Umbilical cord (tissue), 2 donors: ENCODE measurements around the gene TNFRSF8. TPM values are rescaled to one million over a fixed set of nuclear protein-coding genes. Genes with fewer than 3 reads are reported as not detected.
A peak's percentile ranks its signal among the peaks of the same experiment; 100 is the strongest.

Experiments
- DNase-seq: peaks from one replicate; pipeline ENCODE4 v3.0.0-alpha.2; 2015; ENCODE audit warnings: low spot score
- total RNA-seq: library from RNA; depleted of rRNA; stranded (reverse); fragments of >200 nt; gene quantifications from one replicate; pipeline ENCODE4 v1.2.3, GENCODE V29; 2014; ENCODE audit warnings: low replicate concordance; ENCODE audit not compliant: insufficient read depth

Gene TNFRSF8
- total RNA-seq, 1 donor from 2014 or later = 0.24 TPM

DNA sequence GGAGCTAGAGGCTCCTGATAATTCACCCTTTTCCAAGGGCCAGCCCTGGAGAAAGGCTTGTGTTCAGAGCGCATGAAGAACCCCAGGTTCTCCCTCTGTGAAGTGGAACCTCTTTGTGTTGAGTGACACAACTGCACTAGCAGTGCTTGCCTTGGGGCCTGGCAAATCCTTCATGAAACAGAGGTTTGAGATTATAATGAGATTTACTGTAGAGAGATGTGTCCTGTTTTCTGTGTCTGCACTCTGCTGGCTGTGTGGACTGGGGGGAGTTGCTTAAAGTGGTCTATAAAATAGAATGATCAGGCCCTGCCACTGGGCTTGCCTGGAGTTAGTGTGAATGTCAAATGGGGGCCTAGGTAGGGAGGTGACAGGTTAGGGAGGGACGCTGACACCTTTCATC lies 92.2 kb downstream of the TNFRSF8 start:
- no peak for DNase-seq

DNA sequence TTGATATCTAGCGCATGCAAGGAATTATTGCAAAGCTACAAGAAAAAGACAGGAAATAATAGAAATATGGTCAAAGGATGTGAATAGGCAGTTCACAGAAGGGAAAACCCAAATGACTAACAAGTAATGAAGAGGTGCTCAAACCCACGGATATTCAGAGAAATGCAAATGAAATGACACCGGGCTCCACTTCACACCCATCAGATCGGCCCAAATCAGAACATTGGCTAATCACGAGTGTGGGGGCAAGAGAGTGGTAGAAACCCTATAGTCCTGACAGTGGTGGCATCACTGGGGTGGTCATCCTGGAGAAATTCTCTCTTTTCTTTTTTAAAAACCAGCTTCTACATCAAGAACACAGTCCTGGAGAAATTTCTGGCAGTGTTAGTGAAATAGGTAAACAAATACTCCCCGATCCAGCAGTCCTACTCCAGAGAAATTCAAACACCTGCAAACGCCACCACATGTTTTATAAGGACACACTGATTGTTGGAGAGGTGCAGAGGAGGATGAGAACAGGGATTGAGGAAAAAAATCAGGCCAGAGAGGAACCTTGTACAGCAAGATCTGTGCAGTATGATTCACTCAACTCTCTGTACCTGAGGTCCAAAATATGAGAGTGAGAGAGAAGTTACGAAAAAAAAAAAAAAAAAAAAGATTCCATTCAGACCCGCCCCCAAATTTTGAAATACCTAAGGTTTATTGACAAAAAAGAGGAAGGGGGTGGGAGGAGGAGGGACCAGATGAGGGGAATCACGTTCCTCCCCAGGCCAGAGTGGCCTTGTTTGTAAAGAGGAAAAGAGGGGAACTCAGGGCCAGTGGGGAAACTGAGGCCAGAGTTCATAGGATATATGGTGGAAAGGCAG lies 94.5 kb downstream of the TNFRSF8 start:
- DNase-seq = no peak

DNA sequence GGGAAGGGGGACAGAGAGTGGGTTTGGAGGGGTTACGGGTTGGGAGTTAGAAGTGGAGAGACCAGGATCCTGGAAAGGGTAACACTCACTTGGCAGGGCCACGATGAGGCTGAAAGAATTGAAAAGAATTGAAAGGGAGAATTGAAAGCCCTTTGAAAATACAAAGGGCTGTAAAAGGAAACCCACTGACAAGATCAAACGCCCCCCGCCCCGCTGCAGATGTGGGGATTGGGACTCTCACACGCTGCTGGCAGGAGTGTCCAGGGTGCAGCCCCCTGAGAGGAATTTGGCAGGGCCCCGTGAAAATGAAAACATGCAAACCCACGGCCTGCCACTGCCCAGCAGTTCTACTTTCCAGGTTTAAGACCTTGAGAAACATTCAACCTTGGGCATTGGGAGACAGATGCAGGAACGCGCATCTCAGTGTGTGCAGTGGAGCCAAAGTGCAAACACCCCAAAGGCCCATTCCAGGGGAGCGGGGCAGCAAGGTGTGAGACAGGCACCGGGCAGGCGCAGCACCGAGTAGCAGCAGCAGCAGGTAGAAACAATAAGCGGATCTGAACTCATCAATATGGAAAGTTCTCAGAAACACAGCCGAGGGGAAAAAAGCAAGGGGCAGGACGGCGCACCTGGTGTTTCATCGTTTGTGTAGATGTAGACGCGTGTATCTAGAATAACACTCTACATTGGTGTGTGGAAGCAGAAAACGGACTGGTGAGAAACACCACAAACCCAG lies 95.4 kb downstream of the TNFRSF8 start:
- no peak for DNase-seq

DNA sequence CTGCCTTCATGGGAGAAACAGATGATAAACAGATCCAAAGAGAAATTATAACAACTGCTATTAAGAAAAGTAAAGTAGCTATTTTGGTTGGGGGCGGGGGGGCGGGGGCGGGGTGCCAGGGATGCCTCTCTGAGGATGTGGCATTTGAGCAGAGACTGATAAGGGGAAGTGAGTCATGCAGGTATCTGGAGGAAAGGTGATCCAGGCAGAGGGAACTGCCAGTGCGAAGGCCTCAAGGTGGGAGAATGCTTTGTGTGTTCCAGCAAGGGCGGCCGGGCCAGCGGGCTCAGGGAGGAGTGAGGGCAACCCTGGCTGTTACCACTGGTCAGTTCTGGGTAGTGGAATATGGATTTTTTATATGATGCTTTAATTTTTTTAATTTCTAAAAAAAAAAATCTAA lies 96.7 kb downstream of the TNFRSF8 start:
- DNase-seq = no peak

DNA sequence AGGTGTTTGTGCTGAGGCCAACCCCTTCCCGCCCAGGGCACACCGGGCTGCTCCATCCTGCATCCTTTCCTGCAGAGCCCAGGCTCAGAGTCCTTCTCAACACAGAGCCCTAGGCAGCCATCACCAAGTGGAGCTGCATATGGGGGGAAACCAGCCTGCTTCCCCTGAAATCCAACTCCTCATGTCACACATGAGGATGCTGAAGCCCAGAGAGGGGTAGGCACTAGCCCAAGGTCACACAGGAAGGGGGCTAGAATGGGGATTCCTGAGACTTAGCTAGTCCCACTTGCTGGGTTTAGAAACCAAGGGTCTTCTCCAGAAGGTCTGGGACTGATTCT lies 98.2 kb downstream of the TNFRSF8 start:
- no peak for DNase-seq

DNA sequence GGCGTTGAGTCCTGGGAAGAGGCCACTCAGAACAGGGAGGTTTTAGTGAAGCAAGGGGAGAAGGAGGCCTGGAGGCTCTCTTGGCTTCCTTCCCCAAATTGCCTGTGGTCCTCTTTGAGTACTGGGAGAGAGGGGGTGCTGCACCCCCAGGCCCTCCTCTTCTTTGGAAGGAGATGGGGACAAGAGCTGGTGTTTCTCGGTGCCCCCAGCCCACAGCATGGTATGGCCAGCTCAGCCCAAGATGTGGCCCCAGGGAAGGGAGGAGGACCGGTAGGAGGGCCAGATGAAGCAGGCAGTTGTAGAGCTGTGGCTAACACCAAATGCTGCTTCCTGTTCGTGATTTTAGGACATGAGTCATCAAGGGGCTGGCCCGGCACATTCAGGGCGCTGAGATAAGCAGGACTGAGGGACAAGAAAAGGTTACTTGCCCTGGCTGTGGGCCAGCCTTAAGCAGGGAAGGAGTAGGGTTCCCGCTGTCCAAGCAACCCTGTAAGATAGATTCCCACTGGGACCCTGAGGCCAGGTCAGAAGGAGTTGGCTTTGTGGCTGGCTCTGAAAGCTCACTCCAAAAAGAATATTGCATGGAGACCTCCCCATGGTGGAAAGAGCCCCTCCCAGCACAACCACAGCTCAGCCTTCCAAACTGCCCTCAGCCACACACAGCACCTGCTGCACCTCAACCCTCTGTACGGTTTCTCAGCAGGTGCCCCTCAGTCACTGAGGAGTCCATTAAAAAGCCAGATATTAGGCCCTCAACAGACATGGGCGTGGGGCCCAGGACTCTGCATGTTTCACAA lies 98.8 kb downstream of the TNFRSF8 start:
- DNase-seq = peak; percentile 89

DNA sequence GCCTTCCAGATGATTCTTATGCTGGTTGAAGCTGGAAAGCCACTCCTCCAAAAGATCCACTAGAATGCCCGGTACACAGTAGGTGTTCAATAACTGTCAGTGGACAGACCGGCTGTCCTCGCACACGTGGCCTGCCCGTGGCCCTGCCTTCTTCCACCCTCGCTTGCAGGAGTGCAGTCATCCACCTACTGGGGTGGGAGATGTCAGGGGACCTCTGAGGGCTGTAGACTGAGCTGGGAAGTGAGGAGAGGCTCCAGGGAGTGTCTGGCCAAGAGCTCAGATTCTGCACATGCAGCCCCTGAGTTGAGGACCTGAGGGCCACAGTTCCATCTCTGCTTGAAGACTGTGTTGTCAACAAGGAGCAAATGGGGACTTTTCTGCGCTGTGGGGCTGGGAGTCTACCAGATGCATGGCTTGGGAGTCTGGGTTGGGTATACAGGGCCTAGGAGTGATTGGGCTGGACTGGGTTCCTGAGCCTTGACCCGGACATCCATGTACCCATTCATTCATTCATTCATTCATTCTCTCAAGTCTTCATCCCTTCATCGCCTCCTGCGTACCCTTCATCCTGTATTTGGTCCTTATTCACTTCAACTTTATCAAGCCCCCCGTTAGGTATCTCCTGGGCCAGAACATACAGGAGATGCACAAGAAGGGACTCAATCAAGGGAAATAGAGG lies 99.5 kb downstream of the TNFRSF8 start:
- no peak for DNase-seq

DNA sequence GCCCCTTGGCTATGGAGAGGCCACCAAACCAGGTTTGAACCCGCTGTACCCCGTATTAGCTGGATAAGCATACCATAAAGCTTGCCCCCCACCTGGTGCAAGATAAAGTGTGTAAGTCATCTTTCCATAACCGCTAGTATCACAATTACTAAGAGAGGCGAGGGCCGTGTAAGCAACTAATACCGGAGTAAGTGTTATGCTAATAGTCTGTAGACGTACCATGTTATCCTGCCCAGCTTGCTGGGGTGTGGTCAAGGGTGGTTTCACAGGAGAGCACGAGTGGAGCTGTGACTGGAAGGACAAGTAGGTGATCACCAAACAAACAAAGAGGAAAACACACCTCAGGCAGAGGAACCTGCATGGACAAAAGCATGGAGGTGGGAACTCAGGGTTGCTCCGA lies 100.1 kb downstream of the TNFRSF8 start:
- DNase-seq = no peak

DNA sequence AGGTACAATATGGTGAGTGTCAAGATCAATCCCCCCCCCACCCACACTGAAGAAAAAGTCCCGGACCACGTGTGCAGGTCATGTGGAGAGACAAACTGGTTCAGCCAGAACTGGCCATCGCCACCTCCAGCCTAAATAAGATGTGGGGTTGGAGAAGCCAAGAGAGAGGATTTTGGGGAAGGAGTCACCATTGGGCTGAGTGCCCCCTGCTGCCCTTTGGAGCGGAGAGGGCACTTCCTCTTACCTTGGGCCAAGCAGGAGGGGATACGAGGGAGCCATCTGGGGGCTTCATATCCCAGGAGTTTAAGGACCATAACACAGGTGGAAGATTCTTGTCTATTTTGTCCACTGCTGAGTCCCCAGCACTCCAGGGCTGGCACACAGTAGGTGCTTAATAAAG lies 101.1 kb downstream of the TNFRSF8 start:
- no peak for DNase-seq

DNA sequence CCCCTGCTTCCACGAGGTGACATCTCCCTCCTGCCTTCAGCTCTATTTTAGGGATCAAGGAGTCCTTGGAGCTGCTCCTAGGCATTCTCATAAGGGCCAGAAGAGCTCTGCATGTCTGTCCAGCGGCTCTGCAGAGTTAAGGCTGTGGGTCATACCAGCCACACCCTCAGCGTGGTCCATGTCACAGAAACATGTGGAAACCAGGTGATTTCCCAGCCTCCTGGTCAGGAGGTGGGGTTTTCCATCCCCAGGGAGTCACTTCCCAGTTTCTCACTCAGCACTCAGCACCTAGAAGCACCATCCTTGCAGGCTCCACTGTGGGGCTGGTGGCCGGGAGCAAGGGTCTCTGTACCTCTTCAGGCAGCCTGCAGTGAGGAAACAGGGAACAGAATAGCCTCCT lies 102.2 kb downstream of the TNFRSF8 start:
- no peak for DNase-seq

DNA sequence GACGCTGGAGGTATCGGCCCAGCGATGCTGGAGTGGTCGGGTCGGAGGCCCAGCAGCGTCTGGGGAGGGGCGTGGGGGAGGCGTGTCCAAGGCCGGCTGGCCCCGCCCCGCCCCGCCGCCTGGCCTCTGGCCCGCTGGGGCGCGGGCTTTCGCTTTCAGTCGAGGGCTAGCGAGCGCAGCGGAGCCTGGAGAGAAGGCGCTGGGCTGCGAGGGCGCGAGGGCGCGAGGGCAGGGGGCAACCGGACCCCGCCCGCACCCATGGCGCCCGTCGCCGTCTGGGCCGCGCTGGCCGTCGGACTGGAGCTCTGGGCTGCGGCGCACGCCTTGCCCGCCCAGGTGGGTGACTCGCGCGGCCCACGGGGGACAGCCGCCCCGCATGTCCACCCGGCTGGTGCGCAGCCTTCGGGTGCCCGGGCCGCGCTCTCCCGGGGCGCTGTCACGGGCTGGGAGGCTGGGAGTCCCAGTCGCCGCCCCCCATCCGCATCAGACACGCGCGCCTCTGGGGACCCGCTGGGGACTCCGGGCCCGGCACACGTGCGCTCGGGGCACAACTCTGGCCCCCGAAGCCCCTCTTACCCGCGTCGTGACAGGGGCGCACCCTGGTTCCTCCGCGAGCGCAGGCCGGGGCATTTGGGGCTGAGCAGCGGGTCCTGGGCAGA lies 103.9 kb downstream of the TNFRSF8 start, which contains the start of gene TNFRSF1B:
TSS of gene TNFRSF1B (plus strand) at position 158 of the 659 bp plus-strand sequence. CDS start at position 259, 101 bp downstream.
- no peak for DNase-seq

DNA sequence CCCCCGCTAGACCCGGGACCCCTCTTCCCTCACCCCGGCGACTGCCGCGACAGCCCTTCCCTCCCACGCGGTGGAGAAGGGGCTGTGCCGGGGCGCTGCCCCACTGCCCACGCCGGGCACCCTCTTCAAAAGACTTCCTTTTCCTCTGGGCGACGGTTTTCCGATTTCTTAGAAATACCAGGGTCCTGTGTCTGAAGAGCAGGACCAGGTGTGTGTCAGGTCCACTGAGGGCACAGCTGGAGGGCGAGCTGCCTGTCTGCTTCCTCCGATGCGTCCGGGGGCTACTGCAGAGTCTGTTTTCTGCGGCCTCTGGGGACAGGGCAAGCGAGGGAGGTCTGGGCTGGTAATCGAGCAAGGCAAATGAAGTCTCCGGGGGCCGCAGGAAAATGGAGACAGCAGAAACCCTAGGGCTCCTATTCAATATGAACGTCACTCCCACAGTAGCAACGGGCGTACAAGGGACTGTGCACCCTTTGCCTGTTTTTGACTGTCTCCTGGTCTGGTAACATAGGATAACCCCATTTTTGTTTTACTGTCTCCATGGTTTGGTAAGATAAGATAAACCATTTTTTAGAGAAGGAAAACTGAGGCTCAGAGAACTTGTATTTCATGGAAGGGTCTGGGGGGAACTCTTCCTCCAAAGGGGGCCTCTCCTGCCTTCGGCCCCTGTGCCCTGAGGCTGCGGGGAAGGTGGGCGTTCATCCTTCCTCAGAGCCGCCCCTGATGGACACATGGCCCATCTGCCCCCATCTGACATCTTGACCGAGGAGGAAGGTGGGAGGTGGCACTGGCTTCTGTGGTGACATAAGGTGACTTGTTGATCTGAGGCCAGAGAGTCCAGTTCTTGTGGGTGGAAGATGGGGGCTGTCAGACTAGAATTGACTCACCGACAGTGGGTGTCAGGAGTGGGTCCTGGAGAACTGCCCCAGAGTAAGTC lies 104.7 kb downstream of the TNFRSF8 start:
- DNase-seq = no peak

DNA sequence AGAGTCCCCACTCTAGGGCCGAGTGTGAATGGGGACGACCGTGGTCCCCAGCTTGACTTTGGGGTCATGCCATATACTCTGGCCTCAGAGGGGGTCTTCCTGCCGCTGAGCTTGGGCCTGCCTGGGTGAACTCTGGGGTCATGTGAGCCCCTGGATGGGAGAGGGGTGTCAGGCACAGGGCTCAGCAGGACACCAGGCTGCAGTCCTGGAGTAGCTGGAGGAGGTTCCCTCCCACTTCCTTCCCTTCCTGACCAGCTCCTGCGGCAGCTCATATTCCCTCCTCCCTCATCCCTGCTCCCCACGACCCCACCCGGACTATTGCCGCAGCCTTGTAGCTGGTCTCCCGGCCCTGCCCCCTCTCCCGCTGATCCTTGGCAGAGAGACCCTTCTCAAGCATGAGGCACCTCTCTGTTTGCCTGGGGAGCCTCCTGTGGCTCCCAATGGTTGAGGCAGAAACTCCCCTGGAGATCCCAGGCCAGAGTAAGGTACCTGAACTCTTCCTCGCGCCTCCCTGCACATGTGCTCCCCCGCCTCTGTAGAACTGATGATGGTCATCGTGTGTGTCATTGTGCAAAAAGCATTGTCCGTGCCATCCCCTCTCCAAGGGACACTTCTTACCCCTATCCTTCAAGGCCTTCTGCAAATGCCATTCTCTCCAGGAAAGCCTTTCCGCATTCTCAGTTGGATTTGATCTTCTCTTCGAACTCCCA lies 105.5 kb downstream of the TNFRSF8 start:
- DNase-seq = no peak

DNA sequence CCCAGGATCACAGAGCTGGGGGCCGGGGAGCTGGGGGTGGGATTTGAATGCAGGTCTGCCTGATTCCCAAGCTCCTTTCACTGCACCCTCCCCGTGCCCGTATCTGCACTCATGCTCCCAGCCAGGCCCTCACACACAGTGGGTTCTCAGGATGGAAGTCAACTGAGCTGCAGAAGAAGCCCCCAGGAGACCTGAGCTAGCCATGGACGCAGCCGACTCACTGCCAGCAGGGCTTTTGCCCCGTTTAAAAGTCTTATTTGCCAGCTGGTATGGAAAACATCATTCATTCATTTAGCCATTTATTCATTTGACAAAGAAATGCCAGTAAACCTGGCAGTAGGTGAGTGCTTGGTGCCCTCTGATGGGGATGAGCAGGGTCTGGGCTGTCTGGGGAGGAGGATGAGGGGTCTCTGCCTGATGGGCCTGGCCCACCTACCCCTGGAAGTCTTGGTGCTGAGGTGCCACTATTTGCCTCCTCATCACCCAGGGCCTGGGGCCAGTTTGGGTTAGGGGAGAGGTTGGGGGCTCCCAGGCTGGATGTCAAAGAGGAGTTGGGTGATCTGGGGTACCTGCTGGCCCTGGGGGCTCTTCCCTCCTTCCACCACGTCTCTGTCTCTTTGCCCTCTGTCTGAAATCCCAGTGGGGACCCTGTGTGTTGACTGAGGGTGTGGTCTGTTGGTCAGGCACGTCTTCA lies 106.5 kb downstream of the TNFRSF8 start:
- DNase-seq = no peak

DNA sequence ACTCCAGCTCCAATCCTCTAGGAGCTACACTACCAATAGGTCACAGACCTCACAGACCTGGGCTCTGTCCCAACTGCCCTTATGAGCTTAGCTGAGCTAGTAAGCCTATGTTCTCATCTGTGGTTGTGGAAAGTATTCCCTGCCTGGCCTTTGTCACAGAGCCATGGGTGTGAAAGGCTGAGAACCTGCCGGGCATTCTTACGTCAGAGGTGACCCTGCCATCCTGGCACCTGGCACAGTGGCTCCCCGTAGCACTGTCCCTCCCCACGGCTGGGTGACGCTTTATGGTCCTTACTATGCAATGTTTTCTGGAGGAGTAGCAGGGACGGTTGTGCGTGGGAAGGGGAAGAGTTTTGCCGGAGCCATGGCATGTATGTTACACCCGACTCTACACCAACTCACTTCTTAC lies 107.2 kb downstream of the TNFRSF8 start:
- DNase-seq = no peak

DNA sequence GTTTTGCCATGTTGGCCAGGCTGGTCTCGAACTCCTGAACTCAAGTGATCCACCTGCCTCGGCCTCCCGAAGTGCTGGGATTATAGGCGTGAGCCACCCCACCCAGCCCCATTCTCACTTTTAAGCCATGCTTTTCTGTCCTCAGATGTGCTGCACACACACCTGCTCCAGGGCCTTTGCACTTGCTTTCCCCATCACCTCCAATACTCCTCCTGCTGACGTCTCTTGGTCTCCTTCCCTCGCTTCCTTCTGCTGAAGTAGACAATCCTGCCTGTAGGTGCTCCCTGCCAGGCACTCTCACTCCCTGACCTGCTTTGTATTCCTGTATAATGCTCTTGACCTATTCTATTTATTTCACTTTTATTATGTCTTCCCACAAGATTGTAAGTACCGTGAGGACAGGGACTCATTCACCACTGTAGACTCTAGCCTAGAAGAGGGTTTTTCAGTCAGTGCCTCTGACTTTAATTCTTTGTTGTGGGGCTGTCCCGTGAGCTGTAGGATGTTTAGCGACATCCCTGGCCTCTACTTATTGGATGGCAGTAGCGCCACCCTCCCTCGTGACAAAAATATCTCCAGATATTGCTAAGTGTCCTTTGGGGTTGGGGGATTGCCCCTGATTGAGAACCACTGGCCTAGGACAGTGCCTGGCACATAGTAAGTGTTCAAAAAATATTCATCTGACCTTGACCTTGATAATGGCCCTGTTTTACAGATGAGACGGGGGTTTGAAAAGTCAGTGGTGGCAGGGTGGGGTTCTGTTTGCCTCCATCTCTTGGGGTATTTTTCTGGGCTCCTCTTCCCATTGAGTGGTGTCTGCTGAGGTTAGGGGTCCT lies 108.3 kb downstream of the TNFRSF8 start:
- no peak for DNase-seq

DNA sequence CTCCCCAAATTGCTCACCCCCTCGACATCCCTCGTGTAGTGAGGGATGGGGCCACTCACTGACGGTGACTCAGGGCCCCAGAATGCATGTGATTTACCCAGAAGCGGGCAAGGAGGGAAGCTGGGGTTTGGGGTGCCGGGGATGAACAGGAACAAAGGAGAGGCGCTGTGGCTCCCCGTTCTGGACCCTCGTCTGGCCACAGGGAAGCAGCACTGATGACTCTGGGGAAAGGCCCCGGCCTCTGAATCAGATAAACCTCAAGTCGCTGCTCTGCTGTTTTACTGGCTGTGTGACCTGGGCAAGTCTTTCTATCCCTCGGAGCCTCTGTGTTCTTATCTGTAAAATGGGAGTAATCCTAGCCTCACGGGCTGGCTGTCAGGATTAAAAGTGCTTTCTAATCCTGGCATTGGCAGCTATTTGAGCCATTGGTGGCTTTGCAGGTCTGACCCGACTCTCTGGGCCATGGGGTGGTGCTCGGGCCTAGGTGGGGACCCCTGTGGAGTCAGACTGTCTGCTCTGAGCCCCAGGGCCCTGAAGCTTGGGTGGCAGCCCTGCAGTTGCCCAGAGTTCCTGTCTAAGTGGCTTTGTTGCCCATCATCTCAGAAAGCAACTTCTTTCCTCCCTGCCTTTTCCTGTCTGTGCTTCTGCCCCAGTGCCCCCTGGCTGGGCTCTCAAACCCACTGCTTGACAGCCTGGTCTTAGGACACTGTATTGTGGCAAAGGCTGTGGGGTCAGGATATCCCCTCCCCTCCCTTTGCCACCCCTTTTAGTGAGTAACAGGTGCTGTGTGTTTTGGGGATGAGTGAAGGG lies 109.1 kb downstream of the TNFRSF8 start:
- no peak for DNase-seq
